ENCODE data around the gene CYP46A1.

The CYP46A1 gene

GRCh38 chr14:99698236-99698635 lies 14.1 kb downstream of the CYP46A1 start:
- H3K27ac ChIP-seq (ENCODE audit: low read depth, low read length): no peak overlapping the region
- TF ChIP-seq CTCF (IDR thresholded peaks at IDR 0.05; ENCODE audit: insufficient read depth, low read length, poor library complexity, severe bottlenecking) (no peak), EZH2phosphoT487 (conservative IDR thresholded peaks at IDR 0.05; ENCODE audit: low read length) (no peak)
- H3K36me3 ChIP-seq (ENCODE audit: low read length): no peaks in the 10 kb centered on the region
- H2AFZ ChIP-seq (ENCODE audit: low read depth, low read length, severe bottlenecking): no peak overlapping the region
- H3K9ac ChIP-seq (ENCODE audit: low read length): no peak overlapping the region
- 0 out of 2 replicates have a peak, but pooled peaks cover 4% of the 10 kb centered on the region for H3K27me3 ChIP-seq (ENCODE audit: low read length)
- H3K9me2 ChIP-seq (replicated peaks; ENCODE audit: insufficient read depth, low read length): no peaks in the 10 kb centered on the region
- no peak overlapping the region for H3K4me3 ChIP-seq (ENCODE audit: insufficient read depth, low read length, poor library complexity, severe bottlenecking)
- no peaks in the 10 kb centered on the region for H3K79me2 ChIP-seq (ENCODE audit: insufficient read depth, low read length)
- H4K20me1 ChIP-seq (ENCODE audit: low read depth, low read length): no peaks in the 10 kb centered on the region
- H3K4me2 ChIP-seq (ENCODE audit: low read depth, low read length, poor library complexity, severe bottlenecking): no peak overlapping the region
- H3K9me3 ChIP-seq (ENCODE audit: insufficient read depth, low read length): peaks cover 5% of the 10 kb centered on the region; the same call in 1 of the 2 replicates
- no peaks in the 10 kb centered on the region for H3F3A ChIP-seq (ENCODE audit: insufficient read depth)

GRCh38 chr14:99698642-99699041 lies 14.5 kb downstream of the CYP46A1 start:
- Histone ChIP-seq H3F3A (ENCODE audit: insufficient read depth) (no peaks in the 10 kb centered on the region), H3K9me3 (ENCODE audit: insufficient read depth, low read length) (peaks cover 9% of the 10 kb centered on the region; the same call in 1 of the 2 replicates), H2AFZ (ENCODE audit: low read depth, low read length, severe bottlenecking) (no peak overlapping the region), H3K4me3 (ENCODE audit: insufficient read depth, low read length, poor library complexity, severe bottlenecking) (no peak overlapping the region), H3K79me2 (ENCODE audit: insufficient read depth, low read length) (no peaks in the 10 kb centered on the region), H3K9ac (ENCODE audit: low read length) (no peak overlapping the region), H3K4me2 (ENCODE audit: low read depth, low read length, poor library complexity, severe bottlenecking) (no peak overlapping the region), H4K20me1 (ENCODE audit: low read depth, low read length) (no peaks in the 10 kb centered on the region), H3K27ac (ENCODE audit: low read depth, low read length) (no peak overlapping the region), H3K36me3 (ENCODE audit: low read length) (no peaks in the 10 kb centered on the region), H3K27me3 (ENCODE audit: low read length) (0 out of 2 replicates have a peak, but pooled peaks cover 4% of the 10 kb centered on the region), H3K9me2 (replicated peaks; ENCODE audit: insufficient read depth, low read length) (no peaks in the 10 kb centered on the region)
- TF ChIP-seq CTCF (IDR thresholded peaks at IDR 0.05; ENCODE audit: insufficient read depth, low read length, poor library complexity, severe bottlenecking) (no peak), EZH2phosphoT487 (conservative IDR thresholded peaks at IDR 0.05; ENCODE audit: low read length) (no peak)

GRCh38 chr14:99699085-99699760 lies 15.1 kb downstream of the CYP46A1 start:
- no peaks in the 10 kb centered on the region for H4K20me1 ChIP-seq (ENCODE audit: low read depth, low read length)
- H3K9ac ChIP-seq (ENCODE audit: low read length): no peak overlapping the region
- H3K9me3 ChIP-seq (ENCODE audit: insufficient read depth, low read length): peaks cover 14% of the 10 kb centered on the region; the same call in 1 of the 2 replicates
- TF ChIP-seq EZH2phosphoT487 (conservative IDR thresholded peaks at IDR 0.05; ENCODE audit: low read length): no peak
- H3K36me3 ChIP-seq (ENCODE audit: low read length): no peaks in the 10 kb centered on the region
- H3K79me2 ChIP-seq (ENCODE audit: insufficient read depth, low read length): no peaks in the 10 kb centered on the region
- no peak overlapping the region for H3K27ac ChIP-seq (ENCODE audit: low read depth, low read length)
- H3F3A ChIP-seq (ENCODE audit: insufficient read depth): no peaks in the 10 kb centered on the region
- no peak overlapping the region for H2AFZ ChIP-seq (ENCODE audit: low read depth, low read length, severe bottlenecking)
- H3K4me3 ChIP-seq (ENCODE audit: insufficient read depth, low read length, poor library complexity, severe bottlenecking): no peak overlapping the region
- 0 out of 2 replicates have a peak, but pooled peaks cover 4% of the 10 kb centered on the region for H3K27me3 ChIP-seq (ENCODE audit: low read length)
- H3K9me2 ChIP-seq (replicated peaks; ENCODE audit: insufficient read depth, low read length): no peaks in the 10 kb centered on the region
- no peak overlapping the region for H3K4me2 ChIP-seq (ENCODE audit: low read depth, low read length, poor library complexity, severe bottlenecking)

- H4K20me1 ChIP-seq (ENCODE audit: low read depth, low read length): no peaks in the 10 kb centered on the region
- no peak overlapping the region for H3K4me3 ChIP-seq (ENCODE audit: insufficient read depth, low read length, poor library complexity, severe bottlenecking)
- H3K9me2 ChIP-seq (replicated peaks; ENCODE audit: insufficient read depth, low read length): no peaks in the 10 kb centered on the region
- no peak overlapping the region for H3K9ac ChIP-seq (ENCODE audit: low read length)
- no peak overlapping the region for H3K4me2 ChIP-seq (ENCODE audit: low read depth, low read length, poor library complexity, severe bottlenecking)
- no peaks in the 10 kb centered on the region for H3F3A ChIP-seq (ENCODE audit: insufficient read depth)
- no peak overlapping the region for H3K27ac ChIP-seq (ENCODE audit: low read depth, low read length)
- H3K36me3 ChIP-seq (ENCODE audit: low read length): no peaks in the 10 kb centered on the region
- TF ChIP-seq EZH2phosphoT487 (conservative IDR thresholded peaks at IDR 0.05; ENCODE audit: low read length): no peak
- no peak for TF ChIP-seq CTCF (IDR thresholded peaks at IDR 0.05; ENCODE audit: insufficient read depth, low read length, poor library complexity, severe bottlenecking)
- H3K9me3 ChIP-seq (ENCODE audit: insufficient read depth, low read length): peaks cover 18% of the 10 kb centered on the region; the same call in 1 of the 2 replicates
- H3K79me2 ChIP-seq (ENCODE audit: insufficient read depth, low read length): no peaks in the 10 kb centered on the region
- no peak overlapping the region for H2AFZ ChIP-seq (ENCODE audit: low read depth, low read length, severe bottlenecking)
- H3K27me3 ChIP-seq (ENCODE audit: low read length): 0 out of 2 replicates have a peak, but pooled peaks cover 4% of the 10 kb centered on the region
These were observed 15.8 kb downstream of the CYP46A1 start for GRCh38 chr14:99699861-99700260.

Measured in SU-DHL-6 (cell line).